GM19395 (cell line): Measurements from ENCODE around the gene SYT10.
"Not testable (repeated sequence)": the region's sequence is repeated elsewhere in the genome, so short reads cannot be mapped to it uniquely, and the experiment has no call there.

ENCODE experiments used
- ATAC-seq: cut with Tn5 transposase; IDR thresholded peaks from one replicate; pipeline ENCODE4 v1.9.1; 2021; ENCODE audit warnings: mild to moderate bottlenecking, moderate library complexity; ENCODE audit not compliant: unreplicated experiment

Gene SYT10

DNA sequence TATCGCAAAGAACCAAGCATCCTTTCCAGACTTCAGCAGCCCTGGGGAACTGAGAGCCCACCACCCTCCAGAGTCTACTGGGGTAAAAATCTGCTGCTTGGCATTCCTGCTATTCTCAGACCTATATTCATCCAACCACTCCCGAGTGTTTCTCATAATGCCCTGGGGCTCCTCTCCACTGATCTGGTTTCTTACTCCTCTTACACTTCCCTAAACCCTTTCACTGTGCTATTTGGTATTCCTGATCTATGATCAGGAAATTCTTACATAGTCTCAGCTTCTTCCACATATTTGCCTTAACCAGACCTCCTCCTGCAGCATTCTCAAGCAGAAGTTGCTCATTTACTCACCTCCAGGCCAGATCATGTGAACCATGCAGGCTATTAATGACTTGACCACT lies 82.4 kb downstream of the SYT10 start:
- ATAC-seq = no peak

GRCh38 chr12:33349791-33350190 lies 89.8 kb downstream of the SYT10 start:
- no peak for ATAC-seq

DNA sequence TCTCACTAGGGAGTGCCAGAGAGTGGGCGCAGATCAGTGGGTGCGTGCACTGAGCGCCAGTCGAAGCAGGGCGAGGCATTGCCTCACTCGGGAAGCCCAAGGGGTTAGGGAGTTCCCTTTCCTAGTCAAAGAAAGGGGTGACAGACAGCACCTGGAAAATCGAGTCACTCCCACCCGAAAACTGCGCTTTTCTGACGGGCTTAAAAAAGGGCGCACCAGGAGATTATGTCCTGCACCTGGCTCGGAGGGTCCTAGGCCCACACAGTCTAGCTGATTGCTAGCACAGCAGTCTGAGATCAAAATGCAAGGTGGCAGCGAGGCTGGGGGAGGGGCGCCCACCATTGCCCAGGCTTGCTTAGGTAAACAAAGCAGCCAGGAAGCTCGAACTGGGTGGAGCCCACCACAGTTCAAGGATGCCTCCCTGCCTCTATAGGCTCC lies 107.6 kb downstream of the SYT10 start:
- ATAC-seq = not testable (repeated sequence)

- ATAC-seq = no peak
Observed at GRCh38 chr12:33330940-33331339, 108.7 kb downstream of the SYT10 start.
